Esophagus squamous epithelium (tissue), 4 donors: ENCODE results near the gene PRDX5.

ENCODE experiments used
- POLR2A ChIP-seq, 4 donors: fragments of 450-650 bp; IDR thresholded peaks; one replicate each; pipeline ENCODE4 v1.6.1; 2017; ENCODE audit warnings: antibody characterized with exemption in 4 of 4, mild to moderate bottlenecking in 4 of 4, moderate library complexity in 3 of 4
- TF ChIP-seq, protein P1 (sequence below), 6 experiments: fragments of 450-650 bp in 4 of 6; fragments of 200-600 bp in 2 of 6; sonication (generic) in 2 of 6; IDR thresholded peaks; one replicate each; pipeline ENCODE4 v1.5.1; 2016 to 2019; ENCODE audit warnings: antibody characterized with exemption in 6 of 6, mild to moderate bottlenecking in 4 of 6, moderate library complexity in 4 of 6

DNA sequence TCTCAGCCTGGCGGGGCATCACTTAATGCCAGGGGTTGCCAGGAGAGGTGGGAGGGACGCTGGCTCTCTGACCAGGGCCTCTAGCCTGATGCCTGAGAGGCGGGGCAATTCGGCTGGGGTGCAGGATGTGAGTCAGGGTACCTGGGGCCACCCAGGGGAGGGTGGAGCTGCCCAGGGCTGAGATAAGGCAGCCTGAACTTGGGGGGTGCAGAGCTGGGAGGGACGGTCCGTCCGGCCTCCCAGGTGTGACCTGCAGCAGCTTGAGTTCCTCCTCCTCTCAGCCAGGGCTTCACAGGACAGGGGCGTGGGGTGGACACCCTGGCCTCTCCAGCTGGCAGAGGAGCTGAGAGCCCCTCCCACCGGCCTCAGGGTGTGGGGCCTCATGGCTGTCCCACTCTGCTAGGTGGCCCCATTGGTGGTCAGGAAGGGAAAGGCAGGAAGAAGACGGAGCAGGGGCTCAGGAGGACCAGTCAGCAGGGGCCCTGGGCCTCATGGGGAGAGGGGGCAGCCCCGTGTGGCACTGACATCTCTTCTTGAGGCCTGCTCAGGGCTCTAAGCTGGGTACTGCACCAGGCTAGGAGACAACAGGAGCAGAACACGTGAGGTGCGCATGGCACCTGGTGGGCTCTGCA is 40.1 kb downstream of the PRDX5 start:
- no peak for TF ChIP-seq POLR2A (IDR thresholded peaks at IDR 0.05)
- TF ChIP-seq, protein P1, sequence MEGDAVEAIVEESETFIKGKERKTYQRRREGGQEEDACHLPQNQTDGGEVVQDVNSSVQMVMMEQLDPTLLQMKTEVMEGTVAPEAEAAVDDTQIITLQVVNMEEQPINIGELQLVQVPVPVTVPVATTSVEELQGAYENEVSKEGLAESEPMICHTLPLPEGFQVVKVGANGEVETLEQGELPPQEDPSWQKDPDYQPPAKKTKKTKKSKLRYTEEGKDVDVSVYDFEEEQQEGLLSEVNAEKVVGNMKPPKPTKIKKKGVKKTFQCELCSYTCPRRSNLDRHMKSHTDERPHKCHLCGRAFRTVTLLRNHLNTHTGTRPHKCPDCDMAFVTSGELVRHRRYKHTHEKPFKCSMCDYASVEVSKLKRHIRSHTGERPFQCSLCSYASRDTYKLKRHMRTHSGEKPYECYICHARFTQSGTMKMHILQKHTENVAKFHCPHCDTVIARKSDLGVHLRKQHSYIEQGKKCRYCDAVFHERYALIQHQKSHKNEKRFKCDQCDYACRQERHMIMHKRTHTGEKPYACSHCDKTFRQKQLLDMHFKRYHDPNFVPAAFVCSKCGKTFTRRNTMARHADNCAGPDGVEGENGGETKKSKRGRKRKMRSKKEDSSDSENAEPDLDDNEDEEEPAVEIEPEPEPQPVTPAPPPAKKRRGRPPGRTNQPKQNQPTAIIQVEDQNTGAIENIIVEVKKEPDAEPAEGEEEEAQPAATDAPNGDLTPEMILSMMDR (IDR thresholded peaks at IDR 0.05) = no peak
